CD4-positive, CD25-positive, alpha-beta regulatory T cell (primary cell): ENCODE data around the gene OMP. TPM values are rescaled to one million over a fixed set of nuclear protein-coding genes. Genes with fewer than 3 reads are reported as not detected.
"Not testable (repeated sequence)": the region's sequence is repeated elsewhere in the genome, so short reads cannot be mapped to it uniquely, and the experiment has no call there.

Experiments
- ATAC-seq, 2 donors: fragments of 150-1000 bp; cut with Tn5 transposase; one replicate each; pipeline ENCODE4 v1.10.0; 2021; ENCODE audit warnings: low read depth in 2 of 2, moderate number of reproducible peaks in 2 of 2, moderate library complexity in 1 of 2
- DNase-seq, 3 donors: peaks; one replicate each; pipeline versions ENCODE4 v3.0.0 to v3.0.0-alpha.2; 2012 to 2022; ENCODE audit warnings: mixed read lengths in 1 of 3
- H3K27ac ChIP-seq: one replicate; pipeline ENCODE4 v1.7.0; 2013; ENCODE audit warnings: mild to moderate bottlenecking, low read length; ENCODE audit not compliant: insufficient read depth, poor library complexity, severe bottlenecking
- H3K27me3 ChIP-seq: one replicate; pipeline ENCODE4 v1.7.0; 2013; ENCODE audit warnings: low read length; ENCODE audit not compliant: control insufficient read depth, insufficient read depth
- H3K36me3 ChIP-seq: one replicate; pipeline ENCODE4 v1.7.0; 2013; ENCODE audit warnings: mild to moderate bottlenecking, low read length, moderate library complexity; ENCODE audit not compliant: control insufficient read depth, insufficient read depth
- H3K4me1 ChIP-seq: 2 replicates; pipeline ENCODE4 v1.7.0; 2013; ENCODE audit warnings: mild to moderate bottlenecking, low read length; ENCODE audit not compliant: insufficient read depth, control insufficient read depth, poor library complexity, severe bottlenecking
- H3K4me3 ChIP-seq: one replicate; pipeline ENCODE4 v1.7.0; 2013; ENCODE audit warnings: low read depth, mild to moderate bottlenecking, low read length, moderate library complexity
- H3K9me3 ChIP-seq, 2 experiments: 1 replicate in 1 of 2; 2 replicates in 1 of 2; pipeline ENCODE4 v1.7.0; 2013; ENCODE audit warnings: low read length in 2 of 2, mild to moderate bottlenecking in 1 of 2, moderate library complexity in 1 of 2; ENCODE audit not compliant: control insufficient read depth in 2 of 2
- H3K27ac Mint-ChIP-seq, 3 donors: one replicate each; pipeline ENCODE4 v1.8.0; 2020 to 2022; ENCODE audit warnings: mild to moderate bottlenecking in 3 of 3, mixed read lengths in 3 of 3, moderate library complexity in 2 of 3
- H3K27me3 Mint-ChIP-seq: one replicate; pipeline ENCODE4 v1.8.0; 2022; ENCODE audit warnings: mild to moderate bottlenecking, mixed read lengths
- H3K36me3 Mint-ChIP-seq: one replicate; pipeline ENCODE4 v1.8.0; 2020; ENCODE audit warnings: mixed read lengths
- H3K4me1 Mint-ChIP-seq, 4 donors: one replicate each; pipeline ENCODE4 v1.8.0; 2020 to 2022; ENCODE audit warnings: mixed read lengths in 4 of 4, mild to moderate bottlenecking in 1 of 4
- H3K4me3 Mint-ChIP-seq, 4 donors: one replicate each; pipeline ENCODE4 v1.8.0; 2020 to 2022; ENCODE audit warnings: mild to moderate bottlenecking in 4 of 4, mixed read lengths in 4 of 4, moderate library complexity in 3 of 4
- H3K9me3 Mint-ChIP-seq, 7 donors: one replicate each; pipeline ENCODE4 v1.8.0; 2020 to 2022; ENCODE audit warnings: mixed read lengths in 7 of 7, mild to moderate bottlenecking in 3 of 7, moderate library complexity in 2 of 7
- polyA plus RNA-seq, 4 donors: library from polyadenylated mRNA; unstranded; fragments of 300-500 nt; fragmentation: Illumina TruSeq; gene quantifications; one replicate each; pipeline ENCODE4 v1.2.3, GENCODE V29; 2021
- total RNA-seq: library from RNA; stranded (reverse); gene quantifications from one replicate; pipeline ENCODE4 v1.2.3, GENCODE V29; 2022

Gene OMP
- total and polyA plus RNA-seq, 5 donors from 2014 or later: not detected

- Mint-ChIP-seq H3K9me3 (peaks cover 0 to 1% (median 0%) of the 10 kb centered on the region in 7 donors), H3K36me3 (no peaks in the 10 kb centered on the region), H3K27ac (no peak overlapping the region), H3K27me3 (no peaks in the 10 kb centered on the region), H3K4me3 (peak overlapping the region in 1 of 4 donors; percentile 47), H3K4me1 (no peaks in the 10 kb centered on the region)
- no peaks in the 10 kb centered on the region for H3K36me3 ChIP-seq
- no peaks in the 10 kb centered on the region for H3K9me3 ChIP-seq
- no peaks in the 10 kb centered on the region for H3K4me1 ChIP-seq
- ATAC-seq (no peak), DNase-seq (no peak)
- no peak overlapping the region for H3K27ac ChIP-seq
- H3K27me3 ChIP-seq: no peaks in the 10 kb centered on the region
- H3K4me3 ChIP-seq: no peak overlapping the region
Measured at GRCh38 chr11:77096591-77097019, 6.0 kb upstream of the OMP start.

- H3K4me3 ChIP-seq, H3K27me3 Mint-ChIP-seq, H3K4me3 Mint-ChIP-seq, H3K36me3 ChIP-seq, H3K36me3 Mint-ChIP-seq, H3K9me3 Mint-ChIP-seq, DNase-seq, H3K27me3 ChIP-seq, ATAC-seq, H3K4me1 ChIP-seq, H3K27ac Mint-ChIP-seq, H3K27ac ChIP-seq, H3K4me1 Mint-ChIP-seq, H3K9me3 ChIP-seq: not testable (repeated sequence)
Measured at GRCh38 chr11:77097180-77097579, 5.5 kb upstream of the OMP start.

- Histone ChIP-seq H3K4me3 (no peak overlapping the region), H3K27ac (no peak overlapping the region), H3K9me3 (no peaks in the 10 kb centered on the region), H3K36me3 (no peaks in the 10 kb centered on the region), H3K27me3 (no peaks in the 10 kb centered on the region), H3K4me1 (no peaks in the 10 kb centered on the region)
- no peak for DNase-seq
- H3K27me3 Mint-ChIP-seq: no peaks in the 10 kb centered on the region
- no peak for ATAC-seq
- no peaks in the 10 kb centered on the region for H3K4me1 Mint-ChIP-seq
- H3K36me3 Mint-ChIP-seq: no peaks in the 10 kb centered on the region
- no peak overlapping the region for H3K27ac Mint-ChIP-seq
- peaks cover 0 to 1% (median 0%) of the 10 kb centered on the region in 7 donors for H3K9me3 Mint-ChIP-seq
- no peak overlapping the region for H3K4me3 Mint-ChIP-seq
Measured at GRCh38 chr11:77100166-77101042, 2.2 kb upstream of the OMP start.

GRCh38 chr11:77101043-77101537 is 1.6 kb upstream of the OMP start:
- no peak overlapping the region for H3K27ac ChIP-seq
- Mint-ChIP-seq H3K4me1 (no peaks in the 10 kb centered on the region), H3K9me3 (peaks cover 0 to 1% (median 0%) of the 10 kb centered on the region in 7 donors), H3K27me3 (no peaks in the 10 kb centered on the region), H3K36me3 (no peaks in the 10 kb centered on the region), H3K4me3 (no peak overlapping the region), H3K27ac (no peak overlapping the region)
- ATAC-seq (no peak), DNase-seq (peak in 1 of 3 donors; percentile 26)
- no peaks in the 10 kb centered on the region for H3K9me3 ChIP-seq
- no peaks in the 10 kb centered on the region for H3K27me3 ChIP-seq
- no peaks in the 10 kb centered on the region for H3K4me1 ChIP-seq
- H3K4me3 ChIP-seq: no peak overlapping the region
- no peaks in the 10 kb centered on the region for H3K36me3 ChIP-seq

- Mint-ChIP-seq H3K4me3 (no peak overlapping the region), H3K36me3 (no peaks in the 10 kb centered on the region), H3K27ac (no peak overlapping the region), H3K9me3 (peaks cover 0 to 1% (median 0%) of the 10 kb centered on the region in 7 donors), H3K4me1 (no peaks in the 10 kb centered on the region), H3K27me3 (no peaks in the 10 kb centered on the region)
- no peaks in the 10 kb centered on the region for H3K27me3 ChIP-seq
- no peak for ATAC-seq
- H3K27ac ChIP-seq: no peak overlapping the region
- H3K4me1 ChIP-seq: no peaks in the 10 kb centered on the region
- H3K4me3 ChIP-seq: no peak overlapping the region
- no peak for DNase-seq
- no peaks in the 10 kb centered on the region for H3K9me3 ChIP-seq
- no peaks in the 10 kb centered on the region for H3K36me3 ChIP-seq
Measured at GRCh38 chr11:77103319-77103718, 679 bp downstream of the OMP start.

GRCh38 chr11:77104727-77105126 is 2.1 kb downstream of the OMP start:
- no peak overlapping the region for H3K4me3 Mint-ChIP-seq
- no peak for ATAC-seq
- H3K36me3 Mint-ChIP-seq: no peaks in the 10 kb centered on the region
- H3K4me3 ChIP-seq: no peak overlapping the region
- no peaks in the 10 kb centered on the region for H3K9me3 ChIP-seq
- H3K27me3 Mint-ChIP-seq: peaks cover 3% of the 10 kb centered on the region
- H3K27ac Mint-ChIP-seq: no peak overlapping the region
- no peak overlapping the region for H3K27ac ChIP-seq
- no peaks in the 10 kb centered on the region for H3K4me1 Mint-ChIP-seq
- no peak for DNase-seq
- H3K36me3 ChIP-seq: no peaks in the 10 kb centered on the region
- no peaks in the 10 kb centered on the region for H3K27me3 ChIP-seq
- no peaks in the 10 kb centered on the region for H3K4me1 ChIP-seq
- peaks cover 0 to 1% (median 0%) of the 10 kb centered on the region in 7 donors for H3K9me3 Mint-ChIP-seq

- Histone ChIP-seq H3K27ac (no peak overlapping the region), H3K4me3 (no peak overlapping the region), H3K27me3 (no peaks in the 10 kb centered on the region), H3K9me3 (no peaks in the 10 kb centered on the region), H3K4me1 (no peaks in the 10 kb centered on the region), H3K36me3 (no peaks in the 10 kb centered on the region)
- DNase-seq: no peak
- no peaks in the 10 kb centered on the region for H3K9me3 Mint-ChIP-seq
- H3K4me1 Mint-ChIP-seq: no peaks in the 10 kb centered on the region
- ATAC-seq: no peak
- no peak overlapping the region for H3K27ac Mint-ChIP-seq
- H3K4me3 Mint-ChIP-seq: no peak overlapping the region
- no peaks in the 10 kb centered on the region for H3K36me3 Mint-ChIP-seq
- peaks cover 4% of the 10 kb centered on the region for H3K27me3 Mint-ChIP-seq
Measured at GRCh38 chr11:77106321-77106720, 3.7 kb downstream of the OMP start.

- Mint-ChIP-seq H3K4me3 (no peak overlapping the region), H3K27ac (no peak overlapping the region), H3K4me1 (no peaks in the 10 kb centered on the region), H3K9me3 (no peaks in the 10 kb centered on the region), H3K36me3 (no peaks in the 10 kb centered on the region), H3K27me3 (peaks cover 4% of the 10 kb centered on the region)
- no peaks in the 10 kb centered on the region for H3K9me3 ChIP-seq
- H3K4me1 ChIP-seq: no peaks in the 10 kb centered on the region
- H3K27ac ChIP-seq: no peak overlapping the region
- no peaks in the 10 kb centered on the region for H3K27me3 ChIP-seq
- ATAC-seq (no peak), DNase-seq (no peak)
- no peaks in the 10 kb centered on the region for H3K36me3 ChIP-seq
- H3K4me3 ChIP-seq: no peak overlapping the region
Measured at GRCh38 chr11:77106759-77107158, 4.1 kb downstream of the OMP start.
